Ovary (tissue), 3 donors: ENCODE results near the gene EHHADH.

Experiments used
- POLR2A ChIP-seq: fragments of 450-650 bp; IDR thresholded peaks from one replicate; pipeline ENCODE4 v1.6.1; 2017; ENCODE audit warnings: antibody characterized with exemption, mild to moderate bottlenecking, moderate library complexity
- TF ChIP-seq, protein P1 (sequence below), 3 donors: fragments of 450-650 bp in 2 of 3; fragments of 200-600 bp in 1 of 3; IDR thresholded peaks; one replicate each; pipeline versions ENCODE4 v1.5.1 to v1.8.0; 2016 to 2022; ENCODE audit warnings: antibody characterized with exemption in 3 of 3, mild to moderate bottlenecking in 1 of 3
- donor health status: DM: no; HTN: no; CAD: no.

DNA sequence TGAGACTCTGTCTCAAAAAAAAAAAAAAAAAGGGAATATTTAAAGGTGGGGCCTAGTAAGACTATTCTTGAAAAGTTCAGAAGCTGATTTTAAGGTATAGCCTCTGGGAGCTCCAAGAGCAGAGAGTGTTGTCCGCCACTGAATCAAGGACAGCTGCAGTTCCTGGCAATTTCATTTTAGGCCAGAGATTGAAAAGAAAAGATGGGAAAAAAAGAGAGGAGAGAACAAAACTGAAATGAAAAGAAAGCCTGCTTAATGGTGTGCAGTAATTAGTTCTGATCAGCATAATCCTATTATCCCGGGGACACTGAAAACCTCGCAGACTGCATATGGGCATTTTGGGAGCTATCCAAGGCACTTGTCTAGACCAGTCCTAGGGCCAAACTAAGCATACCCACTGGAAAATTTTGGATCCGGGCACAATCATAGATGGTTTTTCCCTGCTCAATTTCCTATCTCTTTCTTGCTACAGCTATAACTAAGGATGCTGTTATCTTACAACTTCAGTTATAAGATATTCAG lies 43.2 kb downstream of the EHHADH start:
- TF ChIP-seq, protein P1, sequence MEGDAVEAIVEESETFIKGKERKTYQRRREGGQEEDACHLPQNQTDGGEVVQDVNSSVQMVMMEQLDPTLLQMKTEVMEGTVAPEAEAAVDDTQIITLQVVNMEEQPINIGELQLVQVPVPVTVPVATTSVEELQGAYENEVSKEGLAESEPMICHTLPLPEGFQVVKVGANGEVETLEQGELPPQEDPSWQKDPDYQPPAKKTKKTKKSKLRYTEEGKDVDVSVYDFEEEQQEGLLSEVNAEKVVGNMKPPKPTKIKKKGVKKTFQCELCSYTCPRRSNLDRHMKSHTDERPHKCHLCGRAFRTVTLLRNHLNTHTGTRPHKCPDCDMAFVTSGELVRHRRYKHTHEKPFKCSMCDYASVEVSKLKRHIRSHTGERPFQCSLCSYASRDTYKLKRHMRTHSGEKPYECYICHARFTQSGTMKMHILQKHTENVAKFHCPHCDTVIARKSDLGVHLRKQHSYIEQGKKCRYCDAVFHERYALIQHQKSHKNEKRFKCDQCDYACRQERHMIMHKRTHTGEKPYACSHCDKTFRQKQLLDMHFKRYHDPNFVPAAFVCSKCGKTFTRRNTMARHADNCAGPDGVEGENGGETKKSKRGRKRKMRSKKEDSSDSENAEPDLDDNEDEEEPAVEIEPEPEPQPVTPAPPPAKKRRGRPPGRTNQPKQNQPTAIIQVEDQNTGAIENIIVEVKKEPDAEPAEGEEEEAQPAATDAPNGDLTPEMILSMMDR (IDR thresholded peaks at IDR 0.05): no peak
- no peak for TF ChIP-seq POLR2A
